Uterus (tissue), 2 donors: ENCODE measurements around the gene MTUS2.

ENCODE experiments used
- POLR2A ChIP-seq, 2 donors: fragments of 450-650 bp; IDR thresholded peaks; one replicate each; pipeline ENCODE4 v1.6.1; 2016; ENCODE audit warnings: antibody characterized with exemption in 2 of 2, mild to moderate bottlenecking in 1 of 2, moderate library complexity in 1 of 2
- TF ChIP-seq, protein P1 (sequence below), 4 experiments: fragments of 200-600 bp in 2 of 4; fragments of 450-650 bp in 2 of 4; sonication (generic) in 2 of 4; IDR thresholded peaks; one replicate each; pipeline ENCODE4 v1.5.1; 2016 to 2019; ENCODE audit warnings: antibody characterized with exemption in 4 of 4, mild to moderate bottlenecking in 2 of 4, moderate library complexity in 1 of 4

GRCh38 chr13:29137995-29138394, 317.9 kb downstream of the MTUS2 start:
- TF ChIP-seq, protein P1, sequence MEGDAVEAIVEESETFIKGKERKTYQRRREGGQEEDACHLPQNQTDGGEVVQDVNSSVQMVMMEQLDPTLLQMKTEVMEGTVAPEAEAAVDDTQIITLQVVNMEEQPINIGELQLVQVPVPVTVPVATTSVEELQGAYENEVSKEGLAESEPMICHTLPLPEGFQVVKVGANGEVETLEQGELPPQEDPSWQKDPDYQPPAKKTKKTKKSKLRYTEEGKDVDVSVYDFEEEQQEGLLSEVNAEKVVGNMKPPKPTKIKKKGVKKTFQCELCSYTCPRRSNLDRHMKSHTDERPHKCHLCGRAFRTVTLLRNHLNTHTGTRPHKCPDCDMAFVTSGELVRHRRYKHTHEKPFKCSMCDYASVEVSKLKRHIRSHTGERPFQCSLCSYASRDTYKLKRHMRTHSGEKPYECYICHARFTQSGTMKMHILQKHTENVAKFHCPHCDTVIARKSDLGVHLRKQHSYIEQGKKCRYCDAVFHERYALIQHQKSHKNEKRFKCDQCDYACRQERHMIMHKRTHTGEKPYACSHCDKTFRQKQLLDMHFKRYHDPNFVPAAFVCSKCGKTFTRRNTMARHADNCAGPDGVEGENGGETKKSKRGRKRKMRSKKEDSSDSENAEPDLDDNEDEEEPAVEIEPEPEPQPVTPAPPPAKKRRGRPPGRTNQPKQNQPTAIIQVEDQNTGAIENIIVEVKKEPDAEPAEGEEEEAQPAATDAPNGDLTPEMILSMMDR (IDR thresholded peaks at IDR 0.05): no peak
- no peak for TF ChIP-seq POLR2A (IDR thresholded peaks at IDR 0.05)
